ENCODE data around the gene PRM2.

GRCh38 chr16:11310634-11310977 is 34.3 kb upstream of the PRM2 start:
- TF ChIP-seq GABPA (IDR thresholded peaks at IDR 0.05; ENCODE audit: borderline replicate concordance, insufficient read depth, low read length) (no peak), SP2 (IDR thresholded peaks at IDR 0.05; ENCODE audit: low read length) (no peak), NRF1 (IDR thresholded peaks at IDR 0.05; ENCODE audit: low read depth, low read length) (no peak), EGR1 (IDR thresholded peaks at IDR 0.05; ENCODE audit: borderline replicate concordance, low read depth, low read length) (no peak), CTCF (IDR thresholded peaks at IDR 0.05; ENCODE audit: control extremely low read depth in 1 of 3, insufficient read depth in 1 of 3, low read depth in 1 of 3, low read length in 3 of 3) (no peak), POLR2A (IDR thresholded peaks at IDR 0.05; ENCODE audit: control extremely low read depth in 1 of 2, low read depth in 2 of 2, low read length in 2 of 2) (no peak), JUN (IDR thresholded peaks at IDR 0.05; ENCODE audit: low read depth, low read length) (no peak), RFX5 (IDR thresholded peaks at IDR 0.05; ENCODE audit: borderline replicate concordance, low read depth, low read length) (no peak), ZNF274 (IDR thresholded peaks at IDR 0.05; ENCODE audit: borderline replicate concordance, extremely low read depth, low read length) (no peak), EZH2 (IDR thresholded peaks at IDR 0.05; ENCODE audit: low read depth, low read length, severe bottlenecking) (no peak), RBBP5 (IDR thresholded peaks at IDR 0.05; ENCODE audit: borderline replicate concordance, low read depth, low read length) (no peak), POLR2AphosphoS5 (IDR thresholded peaks at IDR 0.05; ENCODE audit: low read depth, low read length) (no peak)
- TF ChIP-seq, protein P1, sequence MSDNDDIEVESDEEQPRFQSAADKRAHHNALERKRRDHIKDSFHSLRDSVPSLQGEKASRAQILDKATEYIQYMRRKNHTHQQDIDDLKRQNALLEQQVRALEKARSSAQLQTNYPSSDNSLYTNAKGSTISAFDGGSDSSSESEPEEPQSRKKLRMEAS (IDR thresholded peaks at IDR 0.05) = no peak

Data from H1 (cell line).